Brain pericyte (primary cell): ENCODE data around the gene SPINT2.

Source experiments
- DNase-seq: peaks from one replicate; pipeline ENCODE4 v3.0.0-alpha.2; 2012; ENCODE audit warnings: low read depth, low spot score

The SPINT2 gene

DNA sequence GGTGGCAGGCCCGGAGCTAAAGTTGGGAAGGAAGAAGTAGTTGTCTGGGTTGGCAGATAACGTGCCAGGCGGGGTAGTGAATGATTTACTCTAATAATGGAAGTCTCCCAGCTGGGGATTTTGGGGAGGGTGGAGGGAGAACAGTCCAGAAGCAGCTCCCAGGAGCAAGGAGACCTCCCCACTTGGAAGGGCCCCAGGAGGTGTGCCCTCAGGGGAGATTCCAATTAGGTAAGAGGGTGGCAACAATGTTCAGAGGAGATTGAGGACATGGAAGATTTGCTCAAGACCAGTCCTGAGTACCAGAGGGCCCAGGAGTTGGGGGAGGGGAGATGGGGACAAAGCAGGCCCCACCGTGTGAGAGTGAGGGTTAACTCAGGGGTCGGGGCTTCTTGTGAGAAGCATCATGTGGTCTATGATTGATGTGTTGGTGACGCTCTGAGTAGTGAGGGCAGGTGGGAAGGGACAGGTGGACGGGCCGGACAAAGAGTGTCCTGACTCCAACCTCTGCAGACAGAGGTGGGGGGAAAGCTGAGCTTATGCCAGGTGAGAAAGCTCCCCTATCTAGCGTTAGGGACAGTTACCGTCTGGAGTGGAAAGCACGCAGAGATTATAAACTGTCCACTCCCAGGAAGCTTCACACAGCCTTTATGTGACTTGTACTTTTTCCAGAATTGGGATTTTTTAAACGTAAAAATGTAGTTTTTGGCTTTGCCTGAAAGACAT, 3.5 kb downstream of the SPINT2 start:
- DNase-seq: no peak

DNA sequence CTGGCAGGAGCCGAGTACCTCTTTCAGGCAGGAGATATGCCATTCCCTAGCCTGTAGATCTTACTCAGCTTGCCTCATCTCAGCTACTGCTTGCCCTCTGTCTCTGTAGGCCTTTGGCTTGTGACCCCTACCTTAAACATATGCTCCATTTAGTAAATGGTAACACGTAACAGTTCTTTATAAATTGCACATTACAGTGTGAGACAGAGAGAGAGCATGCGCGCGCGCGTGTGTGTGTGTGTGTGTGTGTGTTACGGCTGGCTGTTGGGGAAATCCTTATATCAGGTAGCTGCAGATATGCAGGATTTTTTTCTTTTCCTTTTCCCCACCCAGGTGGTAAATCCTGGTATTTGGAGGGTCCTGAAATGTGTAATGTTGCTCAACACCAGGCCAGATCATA, 4.2 kb downstream of the SPINT2 start:
- no peak for DNase-seq

GRCh38 chr19:38270587-38271167, 6.3 kb downstream of the SPINT2 start:
- peak; percentile 39 for DNase-seq

DNA sequence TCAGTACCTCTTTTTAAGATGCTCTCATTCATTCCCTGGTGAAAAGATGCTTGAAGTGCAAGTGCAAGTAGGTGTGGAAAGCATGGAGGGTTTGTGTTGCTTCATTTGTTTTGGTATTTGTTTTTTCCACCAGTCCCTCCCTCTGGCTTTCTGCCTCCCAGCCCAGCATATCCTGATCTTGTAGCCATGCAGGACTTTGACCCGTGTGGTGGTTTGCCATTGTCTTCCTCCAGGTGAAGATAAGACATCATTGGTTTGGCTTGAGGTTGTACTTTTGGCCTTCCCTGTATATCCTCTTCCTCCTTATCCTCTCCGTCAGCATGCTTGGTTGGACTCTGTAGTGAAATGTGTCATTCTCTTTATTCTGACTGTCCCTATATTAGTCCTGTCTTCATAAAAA, 9.1 kb downstream of the SPINT2 start:
- no peak for DNase-seq

DNA sequence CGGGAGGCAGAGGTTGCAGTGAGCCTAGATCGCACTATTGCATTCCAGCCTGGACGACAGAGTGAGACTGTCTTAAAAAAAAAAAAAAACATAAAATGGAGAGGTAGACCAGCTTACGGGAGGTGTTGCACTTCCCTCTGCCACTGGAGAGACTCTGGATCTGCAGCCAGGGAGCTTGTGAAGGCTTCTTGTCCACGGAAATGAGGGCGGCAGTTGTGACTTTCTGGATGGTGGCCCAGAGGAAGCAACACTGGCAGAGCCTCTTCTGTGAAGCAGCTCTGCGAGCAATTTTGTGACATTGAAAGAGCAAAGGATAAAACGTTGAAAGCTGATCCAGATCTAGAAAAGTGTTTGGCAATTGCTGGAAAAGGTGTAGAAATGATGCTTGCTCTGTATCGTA, 10.4 kb downstream of the SPINT2 start:
- no peak for DNase-seq

DNA sequence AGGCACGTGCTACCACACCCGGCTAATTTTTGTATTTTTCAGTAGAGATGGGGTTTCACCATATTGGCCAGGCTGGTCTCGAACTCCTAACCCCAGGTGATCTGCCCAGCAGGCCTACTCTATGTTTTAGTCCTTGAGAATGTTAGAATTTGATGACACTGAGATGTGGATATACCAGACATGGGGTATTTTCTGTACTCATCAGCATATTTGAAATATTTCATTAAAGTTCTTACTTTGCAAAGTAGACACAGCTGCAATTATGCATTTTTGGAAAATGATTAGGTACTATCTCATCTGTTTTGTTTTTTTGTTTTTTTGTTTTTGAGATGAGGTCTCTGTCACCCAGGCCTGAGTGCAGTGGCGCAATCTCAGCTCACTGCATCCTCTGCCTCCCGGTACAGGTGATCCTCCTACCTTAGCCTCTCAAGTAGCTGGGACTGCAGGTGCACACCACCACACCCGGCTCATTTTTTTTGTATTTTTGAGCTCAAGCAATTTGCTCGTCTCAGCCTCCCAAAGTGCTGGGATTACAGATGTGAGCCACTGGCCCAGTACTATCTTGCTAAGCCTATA, 12.7 kb downstream of the SPINT2 start:
- DNase-seq: no peak

GRCh38 chr19:38277549-38277948, 13.2 kb downstream of the SPINT2 start:
- no peak for DNase-seq

- DNase-seq: no peak
Observed at GRCh38 chr19:38277969-38278680, 13.8 kb downstream of the SPINT2 start.

DNA sequence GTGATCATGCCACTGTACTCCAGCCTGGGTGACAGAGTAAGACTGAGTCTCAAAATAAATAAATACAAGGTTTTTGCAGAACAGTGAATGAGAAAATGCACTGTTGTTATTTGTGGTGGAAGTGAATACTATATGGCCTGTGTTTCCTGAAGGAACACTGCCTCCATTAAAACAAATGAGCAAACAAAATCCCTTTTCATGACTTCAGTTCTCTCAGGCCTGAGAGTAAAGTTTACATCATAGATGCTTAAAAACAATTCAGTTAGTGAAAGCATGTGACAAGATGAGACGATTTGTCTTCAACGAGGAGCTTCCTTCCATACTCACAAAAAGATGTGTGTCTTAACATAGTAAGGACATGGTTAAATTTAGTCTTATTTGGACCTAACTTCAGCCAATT, 14.4 kb downstream of the SPINT2 start:
- DNase-seq: no peak

DNA sequence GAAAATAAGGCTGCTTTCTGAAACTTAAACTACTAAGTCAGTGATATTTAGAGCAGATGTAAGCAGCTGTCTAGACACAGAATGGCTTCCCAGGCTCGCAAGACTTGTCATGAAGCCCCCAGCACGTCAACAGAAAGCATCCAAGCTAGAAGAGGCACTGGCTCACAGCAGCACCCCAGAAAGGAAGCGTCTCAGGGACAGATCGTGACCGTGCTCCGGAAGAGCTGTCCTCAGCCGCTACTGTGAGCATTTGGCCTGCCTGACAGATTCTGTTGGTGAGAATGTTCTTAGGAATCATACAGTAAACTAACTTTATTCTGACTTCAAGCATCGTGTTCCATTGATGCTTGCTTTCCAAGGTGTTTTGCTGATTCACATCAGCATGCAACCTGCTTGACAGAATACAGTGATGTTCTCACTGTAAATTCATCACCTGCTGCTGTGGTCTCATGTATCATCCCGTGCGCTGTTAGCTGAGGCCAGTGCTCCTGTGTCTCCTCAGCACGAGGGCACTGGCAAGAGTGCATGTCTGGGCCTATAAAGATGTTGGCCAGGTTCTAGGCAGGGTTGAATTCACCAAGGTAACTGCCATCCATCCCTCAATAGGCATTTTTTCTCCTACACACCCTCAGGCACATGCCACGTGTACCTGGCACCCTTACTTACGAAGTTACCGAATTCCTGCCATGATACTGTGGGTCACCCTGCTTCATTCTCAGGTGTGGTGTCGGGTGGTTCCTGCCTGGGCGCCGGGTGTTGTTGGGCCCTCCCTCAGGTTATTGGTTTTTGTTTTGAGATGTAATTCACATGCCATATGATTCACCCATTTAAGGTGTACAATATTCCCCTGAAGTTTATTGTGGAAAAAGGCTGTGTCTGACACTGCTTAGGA, 15.9 kb downstream of the SPINT2 start:
- no peak for DNase-seq

DNA sequence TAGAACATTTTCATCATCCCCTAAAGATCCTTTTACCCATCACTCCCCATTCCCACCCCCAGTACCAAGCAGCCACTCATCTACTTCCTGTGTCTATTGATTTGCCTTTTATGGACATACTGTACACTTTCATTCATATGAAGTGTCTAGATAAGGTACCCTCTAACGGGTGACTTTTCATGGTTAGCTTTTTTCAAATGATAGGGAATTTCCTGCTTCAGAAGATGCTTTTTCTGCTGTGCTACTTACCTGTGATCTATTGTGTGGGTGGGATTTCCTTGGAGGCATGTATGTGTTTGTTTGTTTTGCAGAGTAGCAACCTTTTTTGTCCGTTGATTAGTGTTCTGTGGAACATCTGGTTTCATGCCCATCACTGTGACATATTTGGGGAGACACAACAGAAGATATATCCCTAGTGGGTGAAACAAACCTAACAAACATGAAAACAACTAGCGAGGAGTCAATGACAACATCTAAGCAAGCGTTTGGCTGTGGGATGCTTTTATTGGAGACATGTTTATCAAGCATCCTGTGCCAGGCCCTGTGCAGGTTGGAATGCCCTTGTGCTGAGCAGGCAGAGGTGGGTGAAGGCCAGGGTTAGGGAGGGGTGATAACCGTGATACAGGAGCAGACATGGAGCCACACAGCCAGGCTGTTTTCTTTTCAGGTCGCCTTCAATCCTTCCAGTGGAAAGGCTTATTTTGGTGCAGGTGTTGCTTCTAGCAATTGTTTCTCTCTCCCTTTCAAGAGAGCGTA, 17.6 kb downstream of the SPINT2 start:
- DNase-seq: no peak

GRCh38 chr19:38283271-38283670, 18.9 kb downstream of the SPINT2 start:
- no peak for DNase-seq

GRCh38 chr19:38284422-38284821, 20.0 kb downstream of the SPINT2 start:
- no peak for DNase-seq

GRCh38 chr19:38285567-38285966, 21.2 kb downstream of the SPINT2 start:
- DNase-seq: no peak

DNA sequence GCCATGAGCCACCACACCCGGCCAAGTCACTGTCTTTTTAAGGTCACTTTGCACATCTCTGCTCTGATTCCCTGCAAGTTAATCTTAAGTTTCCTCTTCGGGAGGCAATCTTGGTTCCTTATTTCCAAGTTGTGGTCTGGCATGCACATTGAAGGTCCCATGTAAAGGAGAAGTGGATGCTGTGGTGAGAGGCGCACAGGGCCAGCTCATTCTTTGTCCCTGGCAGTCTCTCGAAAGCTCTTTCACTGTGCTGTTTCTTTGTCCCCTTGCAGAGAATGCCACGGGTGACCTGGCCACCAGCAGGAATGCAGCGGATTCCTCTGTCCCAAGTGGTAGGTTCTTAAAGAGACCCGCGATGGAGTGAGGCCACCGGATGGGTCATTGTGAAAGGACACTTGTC, 23.2 kb downstream of the SPINT2 start:
- DNase-seq: no peak

GRCh38 chr19:38288123-38288855, 23.9 kb downstream of the SPINT2 start:
- DNase-seq: no peak

GRCh38 chr19:38289955-38290354, 25.6 kb downstream of the SPINT2 start:
- DNase-seq: no peak

DNA sequence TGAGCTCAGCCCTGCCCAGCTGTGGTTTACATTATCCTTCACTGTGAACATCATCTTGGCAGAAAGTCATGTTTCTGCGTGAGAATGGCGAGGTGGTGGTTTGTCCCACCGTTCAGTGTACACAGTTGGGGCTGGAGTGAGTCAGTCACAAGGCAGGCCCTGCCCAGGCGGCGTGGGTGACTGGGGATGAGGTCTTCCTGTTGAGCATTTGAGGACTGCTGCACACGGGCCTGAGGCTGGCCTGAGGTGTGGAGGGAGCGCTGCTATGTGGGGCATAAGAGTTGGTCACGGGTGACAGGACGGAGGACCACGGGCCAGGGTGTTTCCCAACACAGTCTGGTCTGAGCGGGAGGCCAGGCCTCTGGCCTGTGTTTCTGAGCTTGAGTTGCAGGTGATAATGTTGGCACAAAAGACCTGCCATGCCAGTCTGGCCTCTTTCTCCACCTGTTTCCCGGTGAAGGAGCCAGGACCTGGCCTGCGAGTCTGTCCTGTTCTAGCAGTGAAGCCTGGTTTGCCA, 26.3 kb downstream of the SPINT2 start:
- peak; percentile 55 for DNase-seq

- DNase-seq: no peak
Observed at GRCh38 chr19:38291855-38292254, 27.5 kb downstream of the SPINT2 start.

DNA sequence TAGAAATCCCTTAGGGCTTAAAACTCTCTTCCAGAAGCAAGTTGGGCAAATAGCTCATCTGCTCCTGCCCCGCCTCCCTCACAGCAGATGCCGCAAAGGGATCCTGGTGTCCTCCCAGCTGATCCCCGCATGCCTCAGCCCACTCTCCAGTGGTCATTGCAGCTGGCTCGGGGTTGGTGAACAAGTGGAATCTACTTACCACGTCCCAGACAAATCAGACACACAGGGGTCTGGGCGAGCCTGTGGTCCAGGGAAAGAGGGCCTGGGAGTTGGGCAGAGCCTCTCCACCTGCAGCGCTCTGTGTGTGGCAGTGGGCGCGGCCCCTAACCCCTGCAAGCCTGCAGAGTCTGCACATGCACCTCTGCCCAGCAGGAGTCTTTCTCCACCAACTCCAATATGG, 28.9 kb downstream of the SPINT2 start:
- no peak for DNase-seq
